Left forelimb (tissue), 1 donor: ENCODE measurements around the gene CHDH.

Experiments used
- DNase-seq: peaks from one replicate; pipeline ENCODE4 v3.0.0-alpha.2; 2018; ENCODE audit warnings: low spot score

Gene CHDH

DNA sequence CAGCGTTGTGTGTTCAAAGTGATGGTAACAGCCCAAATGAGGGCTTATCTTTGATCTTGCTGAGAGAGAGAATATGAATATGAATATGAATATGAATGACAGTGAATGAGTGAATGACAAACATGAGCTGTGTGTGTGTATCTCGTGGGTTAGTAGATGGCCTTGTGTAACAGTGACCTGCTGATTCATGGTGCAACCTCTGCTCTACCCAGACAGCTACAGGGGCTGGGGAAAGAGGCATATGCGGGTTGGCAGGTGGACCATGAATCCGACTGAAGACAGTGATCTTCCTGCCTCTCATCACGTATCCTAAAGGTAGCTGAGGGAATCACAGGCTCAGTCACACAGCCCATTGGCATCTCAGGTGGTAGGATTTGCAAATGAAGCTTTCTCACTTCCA is 58.2 kb downstream of the CHDH start:
- no peak for DNase-seq

DNA sequence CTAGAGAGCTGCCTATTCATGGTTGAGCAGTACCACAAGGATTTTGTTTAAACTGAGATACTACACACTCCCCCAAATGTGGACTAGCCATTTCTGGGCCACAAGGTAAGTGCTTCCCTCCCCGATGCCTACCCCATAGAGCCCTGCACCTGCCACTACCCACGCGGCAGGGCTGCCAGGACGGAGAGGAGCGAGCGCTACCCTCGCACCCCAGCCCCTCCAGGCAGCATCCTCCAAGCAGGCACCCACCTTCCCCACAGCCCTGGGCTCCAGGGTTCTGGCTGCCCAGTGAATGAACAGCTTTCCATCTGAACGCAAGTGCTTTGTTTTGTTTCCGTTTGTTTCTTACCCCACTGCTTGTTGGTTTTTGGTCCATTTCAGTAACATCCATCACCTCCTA is 59.2 kb downstream of the CHDH start:
- no peak for DNase-seq

DNA sequence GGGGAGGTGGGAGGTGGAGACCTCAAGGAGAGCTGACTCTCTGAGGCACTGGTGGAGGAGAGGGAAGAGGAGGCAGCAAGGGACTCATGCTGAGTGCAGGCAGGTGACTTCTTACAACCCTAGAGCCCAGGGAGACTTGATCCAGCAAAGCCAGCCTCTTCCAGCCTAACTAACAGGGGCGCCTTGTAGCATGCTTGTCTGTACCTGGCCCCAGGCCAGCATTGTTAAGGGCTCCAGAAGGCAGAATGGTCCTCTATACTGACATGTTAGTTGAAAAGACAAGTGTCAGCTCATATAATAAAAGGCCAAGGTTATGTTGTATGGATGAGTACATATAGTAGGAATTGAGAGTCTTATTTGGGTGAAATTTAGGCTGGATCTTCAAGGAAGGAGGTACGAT is 65.4 kb downstream of the CHDH start:
- no peak for DNase-seq

DNA sequence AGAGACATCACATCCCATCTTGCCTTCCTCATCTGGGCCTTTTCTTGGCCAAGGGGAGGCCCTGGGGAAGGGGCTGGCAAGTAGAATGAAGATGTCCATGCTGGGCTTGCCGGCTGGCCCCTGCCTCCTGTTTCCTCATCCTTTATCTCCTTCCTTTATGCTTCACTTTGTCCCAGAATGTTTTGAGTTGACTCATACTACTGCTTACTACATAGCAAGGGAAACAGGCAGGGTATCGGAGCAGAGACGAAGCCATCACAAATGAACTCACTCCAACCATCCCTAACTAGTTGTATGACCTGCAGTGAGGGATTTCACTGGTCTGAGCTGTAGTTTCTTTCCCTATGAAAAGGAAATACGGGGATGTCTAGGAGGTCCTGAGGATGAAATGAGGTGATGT is 66.0 kb downstream of the CHDH start:
- DNase-seq: no peak

DNA sequence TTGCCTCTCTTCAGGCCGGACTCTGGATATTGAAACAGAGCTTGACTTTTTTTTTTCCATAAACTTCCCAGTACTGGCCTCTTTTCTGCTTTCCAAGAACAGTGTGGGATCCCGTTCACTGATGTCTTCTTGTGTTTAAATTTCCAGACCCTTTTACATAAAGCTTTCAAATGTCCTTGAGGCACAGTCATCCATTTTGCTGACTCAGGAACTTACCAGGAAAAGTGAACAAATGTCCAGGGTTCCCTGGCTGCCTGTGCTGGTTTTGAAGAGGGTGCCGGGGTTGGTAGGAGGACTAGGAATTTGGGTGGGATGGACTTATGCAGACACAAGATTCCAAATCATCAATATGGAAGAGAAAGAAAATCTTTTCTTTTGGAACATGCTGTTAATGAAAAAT is 68.1 kb downstream of the CHDH start:
- DNase-seq: no peak

DNA sequence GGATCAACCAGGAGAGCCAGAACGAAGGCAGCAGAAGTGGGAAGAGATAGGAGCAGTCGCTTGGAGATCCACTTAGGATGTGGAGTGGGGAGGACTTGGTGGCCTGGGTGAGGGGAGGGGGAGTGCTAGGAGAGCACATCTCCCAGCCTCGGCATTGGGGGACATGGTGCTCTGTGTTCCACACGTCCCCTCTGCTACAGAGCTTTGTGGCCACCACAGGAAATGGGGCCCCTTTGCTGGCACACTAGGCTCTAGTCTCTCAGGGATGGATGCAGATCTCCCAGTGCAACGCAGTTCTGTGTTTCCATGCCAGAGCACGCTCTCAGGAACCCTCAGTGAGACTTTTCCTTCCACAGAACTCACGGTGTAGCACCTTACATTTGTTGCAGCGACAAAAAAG is 68.8 kb downstream of the CHDH start:
- DNase-seq: no peak

DNA sequence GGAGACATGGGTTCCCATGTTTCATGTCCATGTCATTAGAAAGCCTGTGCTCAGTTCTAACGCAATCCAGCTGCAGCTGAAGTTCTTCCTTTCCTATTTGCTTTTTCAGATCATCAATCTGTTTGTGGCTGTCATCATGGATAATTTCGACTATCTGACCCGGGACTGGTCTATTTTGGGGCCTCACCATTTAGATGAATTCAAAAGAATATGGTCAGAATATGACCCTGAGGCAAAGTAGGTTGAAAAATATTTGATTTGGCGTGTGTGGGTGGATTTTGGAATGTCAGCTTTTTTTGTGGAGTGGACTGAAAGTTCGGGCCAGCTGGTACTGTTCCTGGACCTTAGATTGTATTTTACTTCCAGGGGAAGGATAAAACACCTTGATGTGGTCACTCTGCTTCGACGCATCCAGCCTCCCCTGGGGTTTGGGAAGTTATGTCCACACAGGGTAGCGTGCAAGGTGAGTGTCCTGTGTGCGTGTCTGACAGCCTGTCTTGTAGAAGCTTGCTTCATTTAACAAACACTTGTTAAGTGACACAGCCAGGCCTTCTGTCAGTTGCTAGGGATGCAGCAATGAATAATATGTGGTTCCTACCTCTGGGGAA is 69.6 kb downstream of the CHDH start:
- DNase-seq: no peak

DNA sequence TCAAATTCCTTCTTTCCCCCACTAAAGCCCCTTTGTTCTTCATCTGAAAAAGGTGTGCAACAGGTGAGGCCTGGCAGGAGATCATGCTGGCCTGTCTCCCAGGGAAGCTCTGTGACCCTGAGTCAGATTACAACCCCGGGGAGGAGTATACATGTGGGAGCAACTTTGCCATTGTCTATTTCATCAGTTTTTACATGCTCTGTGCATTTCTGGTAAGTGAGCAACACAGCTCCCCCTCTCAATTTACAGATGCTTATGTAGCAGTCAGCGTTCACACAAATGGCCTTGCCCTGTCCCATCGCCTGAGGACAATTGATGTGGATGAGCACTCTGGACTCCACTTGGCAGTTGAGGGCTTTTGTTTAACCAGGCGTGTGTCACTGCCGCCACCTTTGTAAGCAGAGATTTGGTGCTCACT is 70.4 kb downstream of the CHDH start:
- DNase-seq: no peak

DNA sequence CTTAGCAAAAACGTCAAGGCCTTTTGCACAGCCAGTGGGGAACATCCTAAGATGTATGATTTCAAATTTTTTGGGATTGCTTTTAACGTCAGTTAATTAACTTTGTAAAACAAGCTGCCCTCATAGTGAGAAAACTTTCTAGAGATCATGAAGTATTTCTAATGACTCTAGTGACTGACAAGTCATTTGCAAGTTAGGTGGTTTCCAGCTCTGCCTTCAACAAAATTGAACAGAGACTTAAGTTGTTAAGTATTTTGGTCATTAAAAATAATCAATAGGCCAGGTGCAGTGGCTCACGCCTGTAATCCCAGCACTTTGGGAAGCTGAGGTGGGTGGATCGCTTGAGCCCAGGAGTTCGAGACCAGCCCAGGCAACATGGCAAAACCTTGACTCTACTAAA is 71.2 kb downstream of the CHDH start:
- no peak for DNase-seq

DNA sequence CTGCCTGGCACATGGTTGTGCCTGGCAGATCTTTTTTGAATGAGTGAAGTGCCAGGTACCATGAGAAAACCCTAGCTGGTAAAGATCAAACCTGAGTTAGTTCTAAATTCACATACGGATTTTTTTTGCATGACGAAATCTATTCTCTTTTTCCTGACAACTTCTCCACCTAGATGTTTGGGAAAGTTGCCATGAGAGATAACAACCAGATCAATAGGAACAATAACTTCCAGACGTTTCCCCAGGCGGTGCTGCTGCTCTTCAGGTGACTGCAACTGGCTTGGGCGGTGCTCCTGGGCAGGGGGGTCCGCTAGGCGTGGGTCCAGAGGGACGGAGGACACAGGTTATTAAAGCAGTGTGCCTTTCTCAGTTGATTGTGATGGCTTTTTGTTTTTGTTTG is 71.8 kb downstream of the CHDH start:
- DNase-seq: no peak

DNA sequence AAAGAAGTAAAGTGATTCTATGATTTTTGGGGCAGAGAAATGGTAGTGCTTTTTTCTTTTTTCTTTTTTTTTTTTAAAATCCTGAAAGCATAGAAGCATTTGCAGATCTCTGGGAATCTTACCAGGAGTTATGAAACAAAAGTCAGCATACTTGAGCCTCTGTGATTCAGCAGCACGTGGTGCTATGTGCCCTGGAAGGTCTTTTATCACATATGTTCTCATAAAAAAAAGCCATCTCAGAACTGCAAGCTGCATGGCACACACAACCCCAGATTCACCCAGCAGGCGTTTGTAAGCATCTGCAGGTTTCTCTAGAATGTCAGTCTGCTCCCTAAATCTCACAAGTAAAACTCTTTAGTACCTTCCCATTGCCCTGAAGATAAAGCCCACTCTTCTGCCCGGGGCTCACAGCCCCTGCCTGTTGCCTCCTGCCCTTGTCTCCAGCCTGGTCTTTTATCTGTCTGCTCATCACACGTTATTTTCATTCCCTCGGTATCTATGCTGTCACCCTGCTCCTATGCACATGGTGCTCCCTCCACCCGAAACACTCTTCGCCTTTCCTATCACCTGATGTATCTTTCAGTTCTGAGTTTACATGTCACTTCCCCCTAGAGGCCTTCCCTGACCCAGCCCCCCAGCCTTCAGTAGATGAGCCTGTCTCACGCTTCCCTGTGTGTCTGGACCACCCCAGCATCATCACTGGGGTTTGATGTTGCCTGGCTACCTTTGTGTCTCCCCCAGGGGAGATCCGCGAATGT is 72.4 kb downstream of the CHDH start:
- no peak for DNase-seq

DNA sequence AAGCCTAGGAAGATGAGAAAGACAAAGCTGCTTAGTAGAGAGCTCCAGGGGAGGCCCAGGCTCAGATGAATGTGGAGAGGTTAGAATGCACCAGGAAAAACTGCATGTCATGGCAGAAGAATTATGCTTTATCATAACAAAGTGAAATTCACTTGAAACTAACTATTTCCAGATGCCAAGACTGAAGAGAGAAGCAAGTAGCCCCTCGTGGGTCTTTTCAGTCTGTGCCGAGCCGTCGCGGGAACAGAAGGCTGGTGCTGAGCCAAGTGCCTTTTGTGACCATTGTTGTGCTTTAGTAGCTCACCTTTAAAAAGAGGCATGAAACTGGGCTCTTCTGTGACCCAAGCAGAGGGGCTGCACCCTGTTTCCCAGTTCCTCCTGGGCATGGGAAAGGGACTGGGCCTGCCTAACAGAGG is 73.2 kb downstream of the CHDH start:
- DNase-seq: no peak

DNA sequence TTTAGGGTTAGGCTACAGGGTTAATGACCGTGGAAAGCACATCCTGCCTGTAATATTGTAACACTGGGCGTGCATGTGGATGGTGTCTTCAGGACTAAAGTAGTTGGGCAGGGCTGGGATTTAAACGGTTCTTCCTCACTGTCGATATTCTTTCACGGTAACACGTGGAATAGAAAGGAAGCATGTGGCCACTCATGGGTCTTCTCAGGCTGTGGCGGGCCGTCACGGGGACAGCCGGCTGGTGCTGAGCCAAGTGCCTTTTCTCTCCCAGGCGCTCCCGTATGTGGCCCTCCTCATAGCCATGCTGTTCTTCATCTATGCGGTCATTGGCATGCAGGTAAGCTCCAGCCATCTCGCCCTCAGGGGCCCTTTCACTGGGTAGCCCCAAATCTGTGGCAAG is 73.7 kb downstream of the CHDH start:
- no peak for DNase-seq

DNA sequence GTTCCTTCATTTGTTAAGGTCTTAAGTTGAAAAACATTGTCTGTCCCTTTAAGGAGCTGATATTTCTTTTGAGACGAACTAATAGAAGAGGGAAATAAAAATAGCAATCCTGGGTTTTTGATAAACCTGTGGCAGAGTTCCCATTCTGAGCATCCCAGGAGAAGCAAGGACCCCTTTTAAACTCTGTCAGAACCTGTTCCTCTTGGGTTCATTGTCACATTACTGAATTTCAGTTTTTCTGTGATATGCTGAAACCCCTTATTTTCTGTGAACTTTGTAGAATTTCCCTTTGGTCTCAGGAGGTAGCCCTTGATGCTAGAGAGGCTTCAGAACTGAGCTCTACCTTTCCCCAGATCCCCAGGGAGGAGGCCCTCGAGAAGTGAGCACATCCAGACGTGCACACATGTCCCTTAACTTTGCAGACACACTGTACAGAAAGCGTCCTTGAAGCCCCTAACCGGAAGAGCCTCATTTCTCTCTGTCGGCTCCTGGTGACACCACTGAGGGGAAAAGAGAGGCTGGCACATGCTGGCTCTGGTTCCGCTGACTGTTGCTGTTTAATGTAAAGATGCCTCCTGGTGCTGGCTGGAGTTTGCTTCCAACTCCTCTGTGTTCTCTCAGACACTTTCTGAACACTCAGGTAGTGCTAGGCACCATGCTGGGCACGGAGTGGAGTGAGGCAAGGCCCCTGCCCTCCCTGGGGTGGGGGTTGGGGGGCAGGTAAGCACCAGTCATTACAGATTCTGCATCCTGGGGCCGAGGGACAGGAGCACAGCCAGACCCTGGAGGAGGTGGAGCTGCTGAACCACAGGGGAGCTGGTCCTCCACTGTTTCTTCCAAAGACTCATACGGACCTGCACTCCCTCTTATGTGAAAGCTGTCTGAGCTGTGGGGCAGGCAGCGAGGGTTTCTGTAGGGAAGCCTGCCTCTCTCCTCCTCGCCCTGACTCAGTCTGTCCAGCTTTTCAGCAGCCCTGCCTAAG is 77.5 kb downstream of the CHDH start:
- no peak for DNase-seq

DNA sequence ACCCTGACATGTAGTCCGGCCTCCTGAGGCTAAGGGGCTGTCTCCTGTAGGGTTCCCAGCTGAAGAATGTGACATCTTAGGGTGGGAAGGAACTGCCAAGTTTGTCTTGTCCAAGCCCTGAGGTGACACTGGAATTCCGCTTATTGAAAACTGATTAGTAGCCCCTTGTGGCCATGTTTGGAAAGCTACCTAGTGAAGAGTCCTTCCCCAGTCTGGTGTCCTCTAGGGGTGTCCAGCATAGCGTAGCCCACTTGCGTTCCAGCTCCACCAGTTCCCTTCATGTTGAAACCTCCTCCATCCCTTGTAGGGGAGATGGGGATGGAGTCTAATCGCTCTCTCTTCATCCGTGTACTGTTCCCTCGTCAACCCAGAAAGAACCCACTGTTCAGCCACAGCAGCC is 79.5 kb downstream of the CHDH start:
- no peak for DNase-seq

DNA sequence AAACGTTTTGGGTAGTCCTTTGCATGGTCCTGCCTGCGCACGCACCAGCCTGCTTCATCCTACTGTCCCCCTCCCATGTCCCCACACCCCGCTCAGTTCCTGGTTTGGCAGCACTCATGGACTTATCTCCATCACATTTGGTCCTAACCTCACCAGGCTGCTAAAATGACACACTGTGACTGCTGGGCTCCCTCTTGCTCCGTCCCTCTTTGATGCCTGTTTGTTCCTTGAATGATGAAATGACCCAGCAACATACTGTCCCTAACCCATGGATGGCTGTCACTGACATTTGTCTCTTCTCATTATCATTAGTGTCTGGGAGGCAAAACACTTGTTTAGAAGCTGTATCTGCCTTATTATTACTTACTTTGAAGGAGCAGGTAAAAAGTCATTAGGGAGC is 80.5 kb downstream of the CHDH start:
- no peak for DNase-seq

DNA sequence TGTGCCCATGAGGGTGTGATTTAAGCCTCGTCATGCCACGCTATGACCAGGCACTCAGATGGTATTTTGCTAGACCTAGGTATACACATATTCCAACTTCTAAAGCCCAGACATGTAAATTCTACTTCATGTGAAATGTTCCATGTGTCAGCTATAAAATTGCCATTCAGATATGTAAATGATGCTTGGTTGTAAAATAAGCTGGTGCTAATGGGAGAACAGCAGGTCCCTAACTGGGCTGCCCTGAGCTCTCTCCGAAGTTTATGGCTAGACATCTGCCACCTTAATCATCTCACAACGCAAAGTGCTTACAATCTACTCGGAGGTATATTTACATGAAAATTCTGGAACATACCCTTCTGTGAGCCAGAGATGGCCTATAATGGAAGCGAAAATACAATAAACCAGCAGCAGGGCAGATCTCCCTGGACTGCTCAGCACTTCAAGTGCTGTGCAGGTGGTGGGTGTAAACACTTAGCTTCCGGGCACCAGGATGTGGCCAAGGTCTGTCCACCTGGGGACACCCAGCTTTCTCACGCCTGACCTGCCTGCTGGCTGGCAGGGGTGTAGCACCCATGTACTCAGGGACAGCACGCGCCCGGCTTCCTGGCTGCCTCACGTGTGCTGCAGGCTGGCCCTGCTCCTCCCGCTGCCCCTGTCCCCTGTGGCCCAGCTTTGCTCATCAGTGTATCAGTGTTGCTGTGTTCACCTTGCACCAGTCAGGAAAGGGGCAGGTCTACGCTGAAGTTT is 82.0 kb downstream of the CHDH start:
- no peak for DNase-seq

DNA sequence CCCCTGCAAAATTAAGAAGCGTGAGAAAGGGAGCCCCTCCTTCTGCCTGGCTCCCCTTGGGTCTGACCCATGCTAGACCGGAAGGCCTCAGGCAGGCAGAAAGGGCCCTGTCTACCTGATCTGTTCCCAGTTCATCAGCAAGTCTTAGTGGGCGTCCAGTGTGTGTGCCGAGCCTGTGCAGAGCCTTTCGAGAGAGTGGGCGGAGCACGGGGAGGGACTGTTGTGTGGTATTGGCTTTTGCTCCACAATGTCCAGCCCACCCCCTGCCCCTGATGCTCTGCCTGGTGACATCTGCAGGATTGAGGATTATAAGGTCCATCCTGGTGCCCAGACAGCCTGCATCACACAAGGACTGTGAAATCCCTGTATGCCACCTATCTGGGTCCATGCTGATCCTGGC is 82.9 kb downstream of the CHDH start:
- no peak for DNase-seq
